GM18868 (cell line): ENCODE data around the gene SFXN2.
A peak's percentile ranks its signal among the peaks of the same experiment; 100 is the strongest.
"Not testable (repeated sequence)": the region's sequence is repeated elsewhere in the genome, so short reads cannot be mapped to it uniquely, and the experiment has no call there.

ENCODE experiments used
- ATAC-seq: cut with Tn5 transposase; IDR thresholded peaks from one replicate; pipeline ENCODE4 v1.9.1; 2021; ENCODE audit warnings: mild to moderate bottlenecking, moderate library complexity; ENCODE audit not compliant: unreplicated experiment

The SFXN2 gene, protein sequence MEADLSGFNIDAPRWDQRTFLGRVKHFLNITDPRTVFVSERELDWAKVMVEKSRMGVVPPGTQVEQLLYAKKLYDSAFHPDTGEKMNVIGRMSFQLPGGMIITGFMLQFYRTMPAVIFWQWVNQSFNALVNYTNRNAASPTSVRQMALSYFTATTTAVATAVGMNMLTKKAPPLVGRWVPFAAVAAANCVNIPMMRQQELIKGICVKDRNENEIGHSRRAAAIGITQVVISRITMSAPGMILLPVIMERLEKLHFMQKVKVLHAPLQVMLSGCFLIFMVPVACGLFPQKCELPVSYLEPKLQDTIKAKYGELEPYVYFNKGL

DNA sequence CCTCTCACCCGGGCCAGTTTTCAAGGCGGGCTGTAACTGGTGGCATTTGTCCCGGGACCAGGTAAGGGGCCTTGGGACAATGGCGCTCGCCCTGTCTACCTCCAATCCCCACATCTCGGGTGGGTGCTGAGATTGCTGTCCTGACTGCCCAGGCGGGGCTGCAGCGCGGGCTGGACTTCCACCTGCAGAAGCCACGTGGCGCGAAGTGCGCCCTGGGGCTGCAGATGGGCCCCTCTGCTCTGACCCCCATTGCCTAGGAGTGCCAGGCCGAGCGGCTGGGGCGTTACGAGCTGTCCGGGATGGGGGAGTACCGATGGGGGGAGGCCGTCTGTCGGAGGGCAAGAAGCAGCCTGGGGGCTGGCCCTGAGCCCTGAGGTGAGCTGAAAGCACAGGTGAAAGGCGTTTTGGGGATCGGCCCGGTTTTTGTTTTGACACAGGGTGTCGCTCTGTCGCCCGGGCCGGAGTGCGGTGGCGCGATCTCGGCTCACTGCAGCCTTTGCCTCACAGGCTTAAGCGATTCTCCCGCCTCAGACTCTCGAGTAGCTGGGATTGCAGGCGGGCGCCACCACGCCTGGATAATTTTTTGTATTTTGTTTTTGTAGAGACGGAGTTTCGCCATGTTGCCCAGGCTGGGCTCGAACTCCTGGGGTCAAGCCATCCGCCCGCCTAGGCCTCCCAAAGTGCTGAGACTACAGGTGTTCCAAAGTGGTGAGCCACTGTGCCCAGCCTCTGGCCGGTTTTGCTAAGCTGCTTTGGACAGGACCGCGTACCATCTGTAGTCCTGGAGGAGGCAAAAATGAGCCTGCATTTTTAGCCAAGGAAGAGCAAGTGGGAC, at the start of gene SFXN2:
SFXN2 (plus strand) TSS at position 16 of the 835 bp plus-strand sequence. CDS start 12,001 bp downstream, outside the sequence.
- ATAC-seq, result peak; percentile 14

- ATAC-seq, result no peak
These were observed 48.4 kb upstream of the SFXN2 start for GRCh38 chr10:102665904-102666509.

GRCh38 chr10:102667411-102667810, 47.0 kb upstream of the SFXN2 start:
- not testable (repeated sequence) for ATAC-seq

DNA sequence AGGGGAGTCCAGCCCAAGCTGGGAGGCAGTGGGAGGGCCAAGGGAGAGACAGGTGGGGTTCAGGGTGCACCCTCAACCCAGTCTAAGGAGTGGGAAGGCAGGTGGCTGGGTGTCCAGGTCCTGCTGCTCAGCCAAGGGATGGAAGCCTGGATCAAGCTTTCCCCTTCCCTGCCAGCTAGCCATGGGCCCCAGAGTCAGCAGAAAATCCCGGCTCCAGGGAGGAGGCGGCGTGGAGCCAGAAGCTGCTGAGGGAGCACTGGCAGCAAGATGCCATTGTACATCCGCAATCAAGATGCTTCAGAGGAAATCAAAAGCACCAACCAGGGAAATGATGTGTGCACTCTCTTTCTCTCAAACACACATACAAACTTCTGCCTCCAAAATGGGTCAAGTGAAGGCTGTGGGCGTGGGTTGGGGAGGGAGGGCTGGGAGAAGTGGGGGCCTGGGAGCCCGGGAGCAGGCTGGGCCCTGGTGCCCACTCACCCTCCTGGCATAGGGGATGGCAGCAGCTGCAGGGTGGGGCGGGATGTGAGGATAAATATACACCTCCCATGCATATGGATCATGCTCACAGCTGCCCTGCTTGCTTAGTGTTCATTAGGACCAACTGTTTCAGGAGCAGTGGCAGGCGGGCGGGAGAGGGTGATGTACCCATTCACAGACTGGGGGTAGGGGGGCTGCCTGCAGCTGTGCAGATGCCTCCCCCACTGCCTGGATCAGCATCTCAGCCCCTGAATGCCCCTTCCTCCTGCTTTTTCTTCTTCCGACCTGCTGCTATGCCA, 45.9 kb upstream of the SFXN2 start:
- no peak for ATAC-seq

- no peak for ATAC-seq
These were observed 45.0 kb upstream of the SFXN2 start for GRCh38 chr10:102669206-102670064.

- no peak for ATAC-seq
These were observed 44.3 kb upstream of the SFXN2 start for GRCh38 chr10:102670065-102670670.

DNA sequence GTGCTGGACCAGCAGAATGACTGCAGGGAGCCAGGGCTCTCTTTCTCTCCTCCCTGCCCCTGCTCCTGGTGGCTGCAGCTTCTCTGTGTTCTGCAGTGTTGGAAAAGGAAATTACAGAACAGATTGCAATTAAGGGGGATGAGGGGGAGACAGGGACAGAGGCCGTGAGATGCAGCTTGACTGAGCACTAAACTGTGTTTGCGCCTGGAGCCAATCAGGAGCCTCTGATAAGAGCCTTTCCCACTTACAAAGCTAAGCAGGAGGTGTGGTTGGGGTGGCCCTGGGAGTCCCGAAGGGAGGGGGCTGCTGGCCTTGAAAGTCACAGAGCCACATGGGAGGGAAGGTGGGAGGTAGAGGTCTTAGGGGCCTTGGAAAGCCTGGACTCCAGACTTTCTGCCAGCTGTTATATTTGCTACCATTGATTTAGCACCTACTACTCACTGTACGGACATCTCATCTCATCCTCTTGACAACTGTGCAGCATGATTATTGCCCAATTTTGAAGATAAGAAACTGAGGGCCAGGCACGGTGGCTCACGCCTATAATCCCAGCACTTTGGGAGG, 43.5 kb upstream of the SFXN2 start:
- no peak for ATAC-seq

- ATAC-seq, result no peak
These were observed 41.1 kb upstream of the SFXN2 start for GRCh38 chr10:102673236-102673818.

DNA sequence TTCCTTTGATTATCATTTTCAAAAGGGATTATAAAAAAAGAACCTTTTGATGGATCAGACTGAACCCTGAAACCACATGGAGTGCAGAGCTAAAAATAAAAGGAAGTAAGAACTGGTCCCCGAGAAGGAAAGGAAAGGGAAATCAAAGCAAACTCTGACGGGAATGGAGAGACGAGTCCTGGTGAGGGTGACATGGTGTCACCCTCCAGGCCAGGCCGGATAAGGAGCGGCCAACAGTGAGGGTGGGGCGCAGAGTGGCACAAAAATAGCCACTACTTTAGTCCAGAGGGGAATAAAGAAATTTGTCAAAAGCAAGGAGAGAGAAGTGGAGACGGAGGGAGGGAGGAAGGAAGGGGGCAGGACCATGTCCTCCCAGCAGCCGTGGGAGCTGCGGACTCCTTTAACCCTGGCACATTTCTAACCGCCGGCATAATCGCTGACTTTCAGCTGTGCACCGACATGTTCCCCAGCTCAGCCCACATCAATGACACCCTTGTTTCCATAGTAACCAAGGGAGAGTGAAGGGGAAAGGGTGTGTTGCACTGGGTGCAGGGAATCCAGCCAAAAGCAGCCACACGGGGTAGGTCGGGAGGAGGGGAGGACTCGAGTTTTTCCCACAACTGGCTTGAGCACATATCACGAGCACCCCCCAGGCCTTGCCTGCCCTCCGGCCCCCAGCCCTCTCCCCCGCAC, 40.5 kb upstream of the SFXN2 start:
- ATAC-seq, result peak; percentile 57

DNA sequence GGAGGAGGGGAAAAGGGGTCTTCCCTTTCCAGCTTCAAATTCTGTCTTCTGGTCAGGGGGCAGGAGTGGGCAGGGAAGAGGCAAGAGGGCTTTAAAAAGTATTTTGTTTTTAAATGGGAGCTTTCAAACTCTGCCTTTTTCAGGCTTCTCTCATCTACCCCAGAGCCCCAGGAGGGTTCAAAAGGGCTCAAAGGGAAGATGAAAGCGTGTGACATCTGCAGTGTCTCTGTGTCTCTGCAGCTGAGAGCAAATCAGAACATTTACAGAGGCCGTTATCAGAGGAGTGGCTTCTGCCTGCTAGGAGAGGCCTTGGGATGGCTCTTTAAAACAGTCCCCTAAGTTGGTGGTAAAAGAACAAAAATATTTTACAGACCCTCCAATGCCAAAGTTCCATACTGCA, 39.9 kb upstream of the SFXN2 start:
- no peak for ATAC-seq

DNA sequence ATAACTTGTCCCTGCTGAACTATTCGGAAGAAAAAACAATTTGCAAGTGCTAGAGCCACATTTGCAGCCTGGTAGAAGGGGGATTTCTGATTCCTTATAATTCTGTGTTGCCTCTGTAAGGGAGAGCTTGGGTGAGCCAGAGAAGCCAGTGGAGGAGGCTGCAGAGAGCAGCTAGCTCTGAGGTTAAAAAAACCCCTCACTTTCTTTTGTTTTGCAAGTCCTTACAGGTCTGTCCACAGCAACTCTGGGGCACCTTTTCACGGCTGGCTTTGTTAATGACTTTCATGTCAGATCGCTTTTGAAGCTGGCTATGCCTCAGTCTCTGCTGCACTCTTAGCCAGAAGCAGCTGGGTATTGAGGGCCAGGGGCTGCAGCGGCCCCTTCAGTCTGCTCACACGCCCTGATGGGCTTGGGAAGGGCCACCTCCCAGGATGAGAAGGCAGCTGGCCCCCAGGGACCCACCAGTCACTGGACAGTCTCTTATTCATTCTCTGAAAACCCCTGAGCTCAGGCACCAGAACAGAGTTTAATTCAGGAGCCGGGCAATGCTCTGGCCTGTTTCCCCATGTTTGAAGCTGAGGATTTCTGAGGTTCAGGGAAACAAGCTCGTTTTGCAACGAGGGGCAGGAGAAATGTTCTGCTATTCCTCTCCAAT, 39.3 kb upstream of the SFXN2 start:
- ATAC-seq, result no peak

- no peak for ATAC-seq
These were observed 38.5 kb upstream of the SFXN2 start for GRCh38 chr10:102675666-102676533.

DNA sequence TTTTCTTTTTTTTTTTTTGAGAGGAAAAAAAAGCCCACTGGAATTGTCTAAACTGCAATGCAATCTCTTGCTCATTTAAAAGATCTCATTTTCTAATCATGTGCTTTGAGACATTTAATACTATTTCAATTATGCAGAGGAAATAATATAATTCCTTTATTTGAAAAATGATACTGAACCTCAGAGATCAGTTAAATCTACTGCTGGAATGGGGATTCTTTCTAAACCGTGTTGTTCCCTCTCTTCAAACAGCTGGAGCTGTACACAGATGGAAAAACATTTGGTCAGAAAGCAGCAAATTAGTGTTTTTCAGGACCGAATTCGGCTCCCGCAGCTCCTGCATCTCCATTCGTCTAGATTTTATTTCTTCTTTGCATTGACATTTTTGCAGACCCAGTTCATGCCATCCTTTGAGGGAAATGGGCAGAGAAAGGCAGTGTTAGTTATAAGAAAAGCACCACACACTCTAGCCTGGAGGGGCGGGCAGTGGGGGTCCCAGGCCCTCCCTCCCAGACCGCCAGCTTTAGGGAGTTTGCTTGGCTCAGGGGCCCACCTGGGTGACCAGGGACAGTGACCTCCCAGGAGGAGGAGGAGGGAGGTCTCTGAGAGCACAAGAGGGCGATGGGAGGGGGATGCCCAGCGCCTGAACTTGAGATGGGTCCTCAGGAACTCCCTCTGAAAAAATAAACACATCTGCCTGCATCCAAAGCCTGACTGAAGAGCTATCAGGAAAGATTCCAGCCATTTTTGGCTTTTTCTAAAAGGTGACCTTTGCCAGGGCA, 37.7 kb upstream of the SFXN2 start:
- no peak for ATAC-seq

- ATAC-seq, result no peak
These were observed 36.9 kb upstream of the SFXN2 start for GRCh38 chr10:102677331-102678067.

GRCh38 chr10:102678068-102678400, 36.4 kb upstream of the SFXN2 start:
- no peak for ATAC-seq
